Adrenal gland (tissue), 5 donors: ENCODE data around the gene SOCS2.

Experiments used
- CTCF ChIP-seq, 6 experiments: fragments of 450-650 bp in 4 of 6; fragments of 200-600 bp in 2 of 6; sonication (generic) in 1 of 6; IDR thresholded peaks; 1 replicate in 5 of 6; 2 replicates in 1 of 6; pipeline versions ENCODE4 v1.5.1 to v1.8.0; 2016 to 2021; ENCODE audit warnings: antibody characterized with exemption in 6 of 6, mild to moderate bottlenecking in 2 of 6, moderate library complexity in 1 of 6
- POLR2A ChIP-seq, 2 donors: fragments of 450-650 bp; IDR thresholded peaks; one replicate each; pipeline ENCODE4 v1.6.1; 2017; ENCODE audit warnings: antibody characterized with exemption in 2 of 2, mild to moderate bottlenecking in 2 of 2, moderate library complexity in 1 of 2
- donor health status: DM: no; HTN: no; CAD: no.

DNA sequence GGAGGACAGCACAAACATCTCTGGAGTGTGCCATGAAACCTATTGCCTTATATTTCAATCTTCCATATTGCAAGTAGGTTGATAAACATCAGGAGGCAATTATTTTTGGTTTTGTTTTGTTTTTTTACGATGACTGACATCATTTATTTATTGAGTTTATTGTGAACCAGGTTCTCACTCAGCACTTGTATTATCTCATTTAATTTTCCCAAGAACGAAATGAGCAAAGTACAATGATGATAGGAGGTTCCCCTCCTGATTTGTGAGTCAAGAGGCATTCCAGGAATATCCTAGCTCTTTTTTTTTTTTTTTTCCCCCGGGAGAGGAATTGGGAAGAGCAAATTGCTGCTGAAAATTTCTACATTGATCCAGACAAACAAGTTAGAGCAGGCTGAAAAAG lies 4.7 kb downstream of the SOCS2 start:
- TF ChIP-seq POLR2A (IDR thresholded peaks at IDR 0.05) (no peak), CTCF (IDR thresholded peaks at IDR 0.05) (no peak)
